Activated naive CD4-positive, alpha-beta T cell treated with anti-CD3 and anti-CD28 coated beads for 36 hours (primary cell): Measurements from ENCODE around the gene LRRC37A3. TPM values are rescaled to one million over a fixed set of nuclear protein-coding genes. Genes with fewer than 3 reads are reported as not detected.
"Not testable (repeated sequence)": the region's sequence is repeated elsewhere in the genome, so short reads cannot be mapped to it uniquely, and the experiment has no call there.

ENCODE experiments used
- CTCF ChIA-PET: fragments of 350-600 bp; sonication (Branson Sonifier 250); formaldehyde crosslinking; loops from one replicate; lab custom pipeline; 2021; ENCODE audit warnings: antibody characterized with exemption; lab: Charles Lee
- DNase-seq: peaks from one replicate; pipeline ENCODE4 v3.0.0-alpha.2; 2020
- H3K27ac Mint-ChIP-seq: one replicate; pipeline ENCODE4 v1.8.0; 2021; ENCODE audit warnings: mild to moderate bottlenecking, mixed read lengths
- H3K27me3 Mint-ChIP-seq: one replicate; pipeline ENCODE4 v1.8.0; 2021; ENCODE audit warnings: low read depth, mixed read lengths
- H3K36me3 Mint-ChIP-seq: one replicate; pipeline ENCODE4 v1.8.0; 2021; ENCODE audit warnings: low read depth, mixed read lengths
- H3K4me1 Mint-ChIP-seq: one replicate; pipeline ENCODE4 v1.8.0; 2021; ENCODE audit warnings: low read depth, mixed read lengths
- H3K4me3 Mint-ChIP-seq: one replicate; pipeline ENCODE4 v1.8.0; 2021; ENCODE audit warnings: mild to moderate bottlenecking, moderate library complexity, mixed read lengths
- H3K9me3 Mint-ChIP-seq: one replicate; pipeline ENCODE4 v1.8.0; 2021; ENCODE audit warnings: mixed read lengths
- intact Hi-C: fragments of 100-400 bp; cut with micrococcal nuclease; formaldehyde crosslinking; loops from one replicate; pipeline ENCODE4 v1.15.1; 2023
- total RNA-seq, 2 experiments: library from RNA; stranded (reverse); gene quantifications; one replicate each; pipeline ENCODE4 v1.2.3, GENCODE V29; 2021

LRRC37A3 gene
- total RNA-seq, 2 experiments from 2014 or later, result 8.7 to 9.0 TPM

- H3K27ac Mint-ChIP-seq, result peak overlapping the region; percentile 46
- H3K27me3 Mint-ChIP-seq, H3K36me3 Mint-ChIP-seq, H3K4me3 Mint-ChIP-seq, intact Hi-C loops, DNase-seq, CTCF ChIA-PET, H3K9me3 Mint-ChIP-seq, H3K4me1 Mint-ChIP-seq: not testable (repeated sequence)
These were observed 90.2 kb downstream of the LRRC37A3 start for GRCh38 chr17:64829068-64829467.

GRCh38 chr17:64818904-64819303 lies 100.4 kb downstream of the LRRC37A3 start:
- H3K36me3 Mint-ChIP-seq, H3K4me3 Mint-ChIP-seq: not testable (repeated sequence)

DNA sequence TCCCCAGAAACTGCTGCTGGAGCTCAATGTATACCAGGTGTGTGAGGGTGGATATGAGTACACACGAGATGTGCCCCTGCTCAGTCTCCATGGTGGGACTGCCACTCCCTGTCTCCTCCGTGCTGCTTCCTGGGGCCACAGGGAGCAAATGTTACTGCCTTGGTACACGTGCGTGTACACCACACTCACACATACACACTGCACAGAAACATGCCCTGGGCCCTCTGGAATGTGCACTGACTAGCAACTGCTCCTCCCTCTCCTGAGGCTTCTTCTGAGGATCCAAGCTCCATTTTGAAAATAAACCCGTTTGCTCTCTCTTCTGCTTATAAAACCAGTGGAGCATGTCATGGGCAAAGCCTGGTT lies 103.5 kb downstream of the LRRC37A3 start:
- DNase-seq, CTCF ChIA-PET, H3K9me3 Mint-ChIP-seq, H3K36me3 Mint-ChIP-seq, H3K27me3 Mint-ChIP-seq, intact Hi-C loops, H3K27ac Mint-ChIP-seq, H3K4me1 Mint-ChIP-seq, H3K4me3 Mint-ChIP-seq: not testable (repeated sequence)

More at GRCh38 chr17:64818904-64819303, 100.4 kb downstream of the LRRC37A3 start:
- CTCF ChIA-PET, H3K4me1 Mint-ChIP-seq, H3K27ac Mint-ChIP-seq, DNase-seq, intact Hi-C loops, H3K9me3 Mint-ChIP-seq, H3K27me3 Mint-ChIP-seq: not testable (repeated sequence)

GRCh38 chr17:64814993-64815832 lies 104.1 kb downstream of the LRRC37A3 start:
- H3K4me3 Mint-ChIP-seq, H3K4me1 Mint-ChIP-seq, H3K9me3 Mint-ChIP-seq, DNase-seq, H3K36me3 Mint-ChIP-seq, CTCF ChIA-PET, intact Hi-C loops, H3K27ac Mint-ChIP-seq, H3K27me3 Mint-ChIP-seq: not testable (repeated sequence)

GRCh38 chr17:64808178-64808977 lies 110.9 kb downstream of the LRRC37A3 start:
- CTCF ChIA-PET, H3K9me3 Mint-ChIP-seq: not testable (repeated sequence)
- peak overlapping the region; percentile 38 for H3K4me3 Mint-ChIP-seq

More at GRCh38 chr17:64808178-64808977, 110.9 kb downstream of the LRRC37A3 start:
- Mint-ChIP-seq H3K4me1 (peaks cover 16% of the 10 kb centered on the region), H3K27ac (peak overlapping the region; percentile 93)
- H3K27me3 Mint-ChIP-seq, intact Hi-C loops, H3K36me3 Mint-ChIP-seq: not testable (repeated sequence)
- peak; percentile 85 for DNase-seq

Other genes with a start within 250 kb of the LRRC37A3 start
- 10 to 100 TPM; 42.4 to 44.9 TPM for gene GNA13, start 137.3 kb upstream of the LRRC37A3 start, total RNA-seq
- 1 to 10 TPM; 1.2 to 1.6 TPM for gene RGS9, start 217.9 kb upstream of the LRRC37A3 start, total RNA-seq